GM12878 (cell line): ENCODE data around the gene BCAS3. TPM values are rescaled to one million over a fixed set of nuclear protein-coding genes. Genes with fewer than 3 reads are reported as not detected.
A peak's percentile ranks its signal among the peaks of the same experiment; 100 is the strongest.

Experiments
- ATAC-seq: fragments of 200-7000 bp; cut with Tn5 transposase; 3 replicates; pipeline ENCODE4 v1.9.1; 2020; ENCODE audit warnings: mild to moderate bottlenecking, moderate library complexity
- BruUV-seq: library from RNA; stranded (reverse); fragments of 400-500 nt; replicated peaks from 2 replicates; lab custom pipeline; 2021; lab: Mats Ljungman, UMichigan
- CTCF ChIA-PET: fragments of 300-600 bp; sonication (Branson Sonifier 250); formaldehyde crosslinking; extraction: SDS; loops from one replicate; lab custom pipeline; 2021; ENCODE audit warnings: inconsistent platforms; lab: Yijun Ruan, JAX
- POLR2A ChIA-PET: fragments of 350-600 bp; formaldehyde crosslinking; extraction: SDS; loops from one replicate; lab custom pipeline; 2021; ENCODE audit warnings: inconsistent platforms; lab: Charles Lee
- RAD21 ChIA-PET: fragments of 300-600 bp; sonication (Branson Sonifier 250); formaldehyde crosslinking; loops from one replicate; lab custom pipeline; 2023; ENCODE audit warnings: antibody characterized with exemption; ENCODE audit not compliant: unreplicated experiment; lab: Charles Lee
- SMC1A ChIA-PET: fragments of 300-600 bp; sonication (Branson Sonifier 250); formaldehyde crosslinking; loops from one replicate; lab custom pipeline; 2023; ENCODE audit not compliant: unreplicated experiment, uncharacterized antibody; lab: Charles Lee
- DNase-seq: peaks from one replicate; pipeline ENCODE4 v3.0.0-alpha.2; 2011; ENCODE audit warnings: low read depth, low spot score
- FAIRE-seq: peaks from 3 replicates; lab custom pipeline; 2011; peaks lifted over from hg19 to GRCh38; lab: Jason Lieb, UNC
- H2AFZ ChIP-seq: 2 replicates; pipeline ENCODE4 v1.6.0; 2011; ENCODE audit warnings: low read depth, low read length, control low read depth; ENCODE audit not compliant: control insufficient read depth
- H3K27ac ChIP-seq: 2 replicates; pipeline ENCODE4 v1.5.1; 2011; ENCODE audit warnings: control low read depth; ENCODE audit not compliant: control insufficient read depth, insufficient read depth
- H3K27me3 ChIP-seq, 2 experiments: replicated peaks in 1 of 2; 2 replicates each; pipeline versions ENCODE4 v1.6.0 to v1.6.1; 2011; ENCODE audit warnings: low read length in 1 of 2; ENCODE audit not compliant: control insufficient read depth in 2 of 2, insufficient read depth in 2 of 2
- H3K36me3 ChIP-seq, 2 experiments: 2 replicates each; pipeline ENCODE4 v1.5.1; 2011; ENCODE audit warnings: low read length in 1 of 2; ENCODE audit not compliant: control insufficient read depth in 2 of 2, insufficient read depth in 2 of 2
- H3K4me1 ChIP-seq: 2 replicates; pipeline ENCODE4 v1.6.1; 2011; ENCODE audit warnings: mild to moderate bottlenecking, low read length, moderate library complexity, mixed read lengths; ENCODE audit not compliant: control insufficient read depth, insufficient read depth
- H3K4me2 ChIP-seq: 2 replicates; pipeline ENCODE4 v1.6.0; 2011; ENCODE audit warnings: control low read depth; ENCODE audit not compliant: control insufficient read depth, insufficient read depth
- H3K4me3 ChIP-seq: fragments of 200-600 bp; sonication (generic); 2 replicates; pipeline ENCODE4 v1.5.1; 2016
- H3K79me2 ChIP-seq: 2 replicates; pipeline ENCODE4 v1.6.0; 2011; ENCODE audit warnings: low read length; ENCODE audit not compliant: control insufficient read depth, insufficient read depth
- H3K9ac ChIP-seq: 2 replicates; pipeline ENCODE4 v1.8.0; 2011; ENCODE audit warnings: low read length, control low read depth, mixed read lengths; ENCODE audit not compliant: control insufficient read depth, insufficient read depth
- H3K9me3 ChIP-seq: replicated peaks from 3 replicates; pipeline ENCODE4 v1.5.1; 2011; ENCODE audit warnings: mild to moderate bottlenecking, low read length; ENCODE audit not compliant: control insufficient read depth, insufficient read depth
- H4K20me1 ChIP-seq: 2 replicates; pipeline ENCODE4 v1.6.0; 2011; ENCODE audit not compliant: control insufficient read depth, insufficient read depth
- ETV6 ChIP-seq, 2 experiments: fragments of 450-650 bp in 1 of 2; IDR thresholded peaks in 1 of 2; conservative IDR thresholded peaks in 1 of 2; 2 replicates each; pipeline ENCODE4 v1.6.1; 2014; ENCODE audit warnings: antibody characterized with exemption in 1 of 2, borderline replicate concordance in 1 of 2, low read depth in 1 of 2, mild to moderate bottlenecking in 1 of 2, moderate library complexity in 1 of 2
- MEF2A ChIP-seq: IDR thresholded peaks from 2 replicates; pipeline ENCODE4 v1.6.1; 2011; ENCODE audit warnings: low read depth, mild to moderate bottlenecking, low read length, moderate library complexity; ENCODE audit not compliant: insufficient read depth
- MXI1 ChIP-seq: fragments of 150-350 bp; IDR thresholded peaks from 2 replicates; pipeline ENCODE4 v1.6.1; 2011; ENCODE audit warnings: low read depth, mild to moderate bottlenecking, inconsistent platforms, low read length, improper control_type of control experiment
- NFXL1 ChIP-seq: fragments of 450-650 bp; IDR thresholded peaks from 2 replicates; pipeline ENCODE4 v1.6.1; 2017; ENCODE audit warnings: antibody characterized with exemption, mild to moderate bottlenecking, borderline replicate concordance
- SREBF1 ChIP-seq: IDR thresholded peaks from 2 replicates; pipeline ENCODE4 v1.6.1; 2012; ENCODE audit warnings: mild to moderate bottlenecking, low read length
- YBX1 ChIP-seq: fragments of 450-650 bp; IDR thresholded peaks from 2 replicates; pipeline ENCODE4 v1.6.1; 2016; ENCODE audit warnings: antibody characterized with exemption
- WGBS: methylation state at CpG from one replicate; pipeline ENCODE4 v1.1.6; 2016; ENCODE audit warnings: low lambda C conversion rate; ENCODE audit not compliant: insufficient replicate concordance, insufficient coverage; ENCODE audit errors: missing lambda C conversion rate; 5-methylcytosine and 5-hydroxymethylcytosine counted together
- in situ Hi-C: fragments of 300-500 bp; cut with MboI; formaldehyde crosslinking; loops from 9 replicates; pipeline ENCODE4 v1.14.3; 2018; ENCODE audit warnings: mixed read lengths
- intact Hi-C: fragments of 100-400 bp; cut with micrococcal nuclease; formaldehyde crosslinking; loops from one replicate; pipeline ENCODE4 v1.14.2; 2022; ENCODE audit not compliant: unreplicated experiment
- polyA plus RNA-seq, 11 experiments: library from polyadenylated mRNA; depleted of rRNA in 4 of 11; unstranded in 6 of 11; stranded (reverse) in 5 of 11; fragments of >200 nt; fragmentation: Nextera tagmentation in 4 of 11; fragmentation: Illumina TruSeq in 1 of 11; extraction: Ambion mirVana in 4 of 11; extraction: Trizol in 1 of 11; gene quantifications; 1 replicate in 1 of 11; 2 replicates in 10 of 11; pipeline versions ENCODE4 v1.2.1 to v1.2.3, GENCODE V29; 2011 to 2016; ENCODE audit warnings: inconsistent platforms in 2 of 11, missing spikeins in 2 of 11, low read depth in 1 of 11
- total RNA-seq, 4 experiments: library from RNA; depleted of rRNA in 3 of 4; stranded (reverse); fragments of >200 nt in 3 of 4; fragmentation: Illumina TruSeq in 1 of 4; extraction: Trizol in 1 of 4; gene quantifications; 2 replicates each; pipeline versions ENCODE4 v1.2.1 to v1.2.3, GENCODE V29; 2013 to 2021

Gene BCAS3
- total and polyA plus RNA-seq, 10 of the 15 experiments (the other 5 are each of a cell fraction or from before 2014, with no cell fraction given) = 2.1 to 11.0 (median 6.6) TPM

GRCh38 chr17:60744355-60744966 is 66.8 kb downstream of the BCAS3 start (continued):
- no peak for TF ChIP-seq MEF2A
- no peak for TF ChIP-seq MXI1
- TF ChIP-seq YBX1 = no peak

- ChIA-PET SMC1A (interaction anchor here (1.2 to 1.5 kb wide), 2 partner anchors 25 to 56 kb away, joined by 3 to 4 read pairs; no protein-coding TSS in a partner anchor), POLR2A (no interaction called here), RAD21 (interaction anchor here (1.2 to 1.5 kb wide), 2 partner anchors 12 to 226 kb away, joined by 3 to 4 read pairs; no protein-coding TSS in a partner anchor), CTCF (interaction anchor here (4.1 kb wide), 1 partner anchor 25 kb away, joined by 14 read pairs; no protein-coding TSS in a partner anchor)
- Histone ChIP-seq H3K4me1 (0 out of 2 replicates have a peak, but pooled peaks cover 2% of the 10 kb centered on the region), H3K9ac (no peak overlapping the region), H3K27ac (no peak overlapping the region), H4K20me1 (no peaks in the 10 kb centered on the region), H3K4me3 (no peak overlapping the region), H2AFZ (no peak overlapping the region), H3K9me3 (no peaks in the 10 kb centered on the region), H3K27me3 (no peaks in the 10 kb centered on the region), H3K79me2 (no peaks in the 10 kb centered on the region), H3K4me2 (no peak overlapping the region), H3K36me3 (no peaks in the 10 kb centered on the region)
- in situ Hi-C loops (no loop called here), intact Hi-C loops (no loop called here)
- BruUV-seq = no TSS peak
- DNase-seq (no peak), ATAC-seq (no peak), FAIRE-seq (no peak)
- 0 out of 4 replicates have a peak, but pooled peaks of 1 of the 2 experiments have one; percentile 87 for TF ChIP-seq ETV6 (conservative IDR thresholded peaks at IDR 0.05 in 1 of 2, IDR thresholded peaks at IDR 0.05 in 1 of 2; ENCODE audit: borderline replicate concordance in 1 of 2, low read depth in 1 of 2)
- peak; percentile 43; the same call in 1 of the 2 replicates for TF ChIP-seq NFXL1
- TF ChIP-seq SREBF1 = no peak
- WGBS = 78% methylated on average over 2 of the region's 2 CpGs
These were observed 67.9 kb downstream of the BCAS3 start for GRCh38 chr17:60745544-60745943.
